Measurements from ENCODE around the gene CDH4.

The CDH4 gene

DNA sequence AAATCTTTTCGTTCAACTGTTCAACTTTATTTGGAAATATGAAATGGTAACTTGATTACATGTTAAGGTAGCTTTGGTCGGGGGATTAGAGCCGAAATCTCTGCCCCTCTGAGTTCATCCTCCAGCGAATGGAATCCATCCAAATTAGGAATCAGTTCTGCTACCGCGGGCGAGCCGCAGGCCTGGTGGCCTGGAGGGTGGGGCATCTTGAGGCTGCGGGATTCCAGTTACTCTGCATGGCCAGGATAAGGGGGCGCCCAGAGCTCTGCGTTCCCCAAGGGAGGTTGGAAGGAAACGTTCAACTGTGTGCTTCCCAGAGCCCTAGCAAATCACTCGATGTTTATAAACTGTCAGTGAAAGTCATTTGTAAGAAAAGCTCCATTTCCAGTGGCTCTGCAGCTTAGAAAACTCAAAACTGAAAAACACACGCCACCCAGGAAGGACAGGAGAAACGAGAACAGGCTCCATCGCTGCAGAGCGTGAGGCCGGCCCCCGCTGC is 551.4 kb downstream of the CDH4 start:
- DNase-seq, result no peak

DNA sequence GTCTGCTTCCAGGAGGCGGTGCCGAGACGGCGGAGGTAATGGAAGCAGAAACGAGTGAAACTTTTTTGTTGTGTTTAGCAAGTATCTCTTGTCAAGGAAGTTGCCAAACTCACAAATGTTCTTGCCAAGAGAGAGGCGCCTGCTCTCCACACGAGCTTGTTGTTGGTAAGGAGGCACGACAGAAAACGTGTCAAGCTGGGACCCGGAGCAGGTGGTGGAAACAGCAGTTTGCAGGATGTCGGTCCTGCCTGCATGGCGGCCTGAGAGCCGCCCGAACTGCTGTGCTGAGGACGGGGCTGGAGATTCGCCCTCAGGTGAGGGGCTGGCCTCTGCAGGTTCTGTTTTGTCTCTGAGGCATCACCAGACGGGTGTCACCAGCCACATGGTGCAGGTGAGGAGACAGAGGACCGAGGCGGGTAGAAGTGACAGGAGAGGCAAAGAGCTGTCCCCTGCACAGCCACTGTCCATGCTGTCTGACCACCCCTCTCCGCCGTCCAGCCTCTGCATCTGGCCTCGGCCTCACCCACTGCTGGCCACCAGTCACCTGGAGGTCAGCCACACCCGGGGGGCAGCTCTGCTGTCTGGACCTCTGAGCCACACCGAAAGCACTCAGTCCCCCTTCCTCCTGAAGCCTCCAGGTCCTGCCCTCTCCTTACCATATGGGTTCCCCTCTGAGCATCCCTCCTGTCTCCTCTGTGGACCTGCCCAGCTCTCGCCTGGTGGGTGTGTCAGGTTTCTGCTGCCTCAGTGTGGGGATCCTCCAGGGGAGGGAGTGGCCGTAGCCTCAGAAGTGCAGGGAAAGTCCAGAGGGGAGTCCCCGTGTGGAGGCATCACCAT is 552.1 kb downstream of the CDH4 start:
- no peak for DNase-seq

DNA sequence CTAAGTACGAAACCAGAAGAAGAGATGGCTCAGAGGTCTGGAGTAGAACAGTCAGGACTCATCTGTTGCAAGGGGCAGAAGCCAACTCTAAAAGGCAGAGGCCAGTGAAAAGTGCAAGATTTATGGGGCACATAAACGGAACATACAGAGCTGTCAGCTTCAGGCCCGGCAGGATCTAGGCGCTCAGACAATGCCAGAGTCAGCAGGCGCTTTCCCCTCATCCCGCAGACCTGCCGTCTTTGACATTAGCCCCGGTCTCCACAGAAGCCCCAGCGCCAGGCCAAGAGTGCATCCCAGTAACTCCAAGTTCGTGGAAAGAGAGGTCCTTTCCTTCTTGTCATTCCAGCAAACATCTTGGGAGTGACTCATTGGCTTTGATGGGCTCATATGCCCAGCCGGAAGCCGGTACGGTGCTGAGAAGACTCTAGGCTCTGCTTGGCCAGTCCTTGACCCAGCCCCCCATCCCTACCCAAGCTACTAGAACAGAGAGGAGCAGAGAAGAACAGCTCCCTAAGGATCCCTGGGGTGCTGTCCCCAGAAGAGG is 552.8 kb downstream of the CDH4 start:
- DNase-seq, result no peak

DNA sequence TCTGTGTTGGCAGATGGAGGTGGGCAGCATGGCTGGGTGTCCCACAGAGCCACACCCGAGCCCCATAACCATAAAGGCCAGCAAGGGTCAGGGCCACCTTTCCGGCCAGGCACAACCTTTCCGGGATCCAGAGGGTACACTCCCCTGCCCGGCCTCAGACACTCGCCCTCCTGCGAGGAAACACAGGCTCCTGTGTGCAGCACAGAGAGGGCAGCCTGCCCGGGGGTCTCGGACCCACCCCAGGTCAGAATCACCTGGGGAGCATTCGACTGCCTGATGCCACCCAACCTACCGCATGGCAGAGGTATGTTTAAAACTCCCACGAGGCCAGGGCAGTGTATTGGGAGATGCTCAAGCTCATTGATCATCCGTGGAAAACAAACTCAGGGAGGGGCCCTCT is 553.3 kb downstream of the CDH4 start:
- DNase-seq, result no peak

DNA sequence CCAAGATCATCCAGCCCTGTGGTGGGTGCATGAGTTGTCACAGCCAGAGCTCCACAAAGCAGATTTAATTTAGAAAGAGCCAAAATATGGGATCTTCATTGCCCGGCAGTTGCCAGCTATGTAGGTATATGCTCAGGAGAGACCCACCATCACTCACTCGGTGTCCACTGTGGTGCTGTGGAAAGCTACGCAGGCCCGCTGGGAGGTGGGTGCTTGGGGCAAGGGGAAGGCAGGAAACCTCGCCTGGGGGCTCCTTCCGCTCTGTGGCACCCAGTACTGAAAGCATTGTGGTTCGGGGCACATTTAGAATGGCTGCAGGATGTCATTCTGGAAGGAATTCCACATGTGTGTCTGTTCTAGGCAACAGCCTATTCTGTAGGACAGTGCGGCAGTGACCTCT is 553.7 kb downstream of the CDH4 start:
- DNase-seq, result no peak

DNA sequence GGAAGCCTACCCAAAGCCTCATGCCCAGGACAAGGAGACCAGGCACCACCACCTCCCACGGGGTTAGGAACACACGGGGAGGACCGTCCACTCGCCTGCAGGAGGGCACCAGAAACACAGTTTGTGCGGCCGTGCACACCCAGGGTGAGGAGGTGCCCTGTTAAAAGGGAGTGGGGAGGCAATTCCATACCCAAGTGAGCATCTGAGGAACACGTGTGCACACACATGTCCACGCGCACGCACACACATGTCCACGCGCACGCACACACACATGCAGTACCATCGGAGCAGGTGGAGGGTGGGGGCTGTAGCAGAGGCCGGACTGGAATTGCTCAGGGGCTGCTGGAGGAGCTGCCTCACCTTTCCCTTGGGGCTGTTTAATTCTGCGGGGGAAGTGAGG is 554.3 kb downstream of the CDH4 start:
- DNase-seq, result no peak

DNA sequence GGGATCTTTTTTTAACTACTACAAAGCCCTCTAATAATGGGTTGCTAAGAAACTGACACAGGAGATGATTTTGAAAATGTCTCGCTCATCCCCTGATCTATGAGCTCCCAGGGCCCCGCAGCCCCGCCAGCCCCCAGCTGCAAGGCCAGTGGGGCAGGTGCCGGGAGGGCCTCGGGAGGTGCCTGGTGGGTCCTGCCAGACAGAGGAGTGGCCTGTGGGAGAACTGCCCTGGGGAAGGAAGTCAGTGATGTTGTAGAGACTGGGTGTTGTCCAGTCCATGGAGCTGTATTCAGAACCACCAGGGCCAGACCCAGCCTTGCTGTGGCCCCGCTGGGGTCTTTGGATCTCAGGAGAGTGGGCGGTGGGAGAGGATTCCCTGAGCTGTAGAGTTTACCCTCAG is 554.9 kb downstream of the CDH4 start:
- no peak for DNase-seq

DNA sequence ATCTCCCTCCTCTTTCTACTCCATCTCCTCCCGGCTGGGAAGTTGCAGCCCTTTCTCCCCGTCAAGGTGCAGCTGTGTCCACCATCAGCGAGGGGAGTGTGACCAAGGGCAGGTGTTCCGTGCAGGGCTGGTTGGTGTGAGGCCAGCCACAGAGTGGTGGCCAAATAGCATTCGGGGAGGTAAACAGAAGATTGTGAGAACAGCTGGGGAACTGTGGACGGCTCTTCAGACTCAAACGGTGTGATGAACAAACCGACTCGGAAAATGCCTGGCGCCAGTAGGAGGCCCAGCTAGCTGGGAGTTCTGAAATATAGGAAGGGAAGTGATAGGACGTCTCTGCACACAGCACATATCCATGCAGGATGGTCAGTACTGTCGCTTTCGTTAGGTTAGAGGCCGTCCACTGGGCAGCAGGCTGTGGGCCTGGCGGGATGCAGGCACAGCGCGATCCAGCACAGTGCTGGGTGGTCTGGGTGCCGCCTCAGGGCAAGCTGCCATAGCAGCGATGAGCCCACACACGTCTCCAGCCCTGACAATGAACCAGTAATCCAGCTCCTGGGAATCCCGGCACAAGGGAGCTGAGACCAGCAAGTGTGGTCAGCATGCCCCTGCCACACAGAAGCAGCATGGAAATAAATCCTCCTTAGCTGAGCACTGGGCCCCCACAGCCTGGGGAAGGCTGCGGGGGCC is 555.6 kb downstream of the CDH4 start:
- DNase-seq, result no peak

DNA sequence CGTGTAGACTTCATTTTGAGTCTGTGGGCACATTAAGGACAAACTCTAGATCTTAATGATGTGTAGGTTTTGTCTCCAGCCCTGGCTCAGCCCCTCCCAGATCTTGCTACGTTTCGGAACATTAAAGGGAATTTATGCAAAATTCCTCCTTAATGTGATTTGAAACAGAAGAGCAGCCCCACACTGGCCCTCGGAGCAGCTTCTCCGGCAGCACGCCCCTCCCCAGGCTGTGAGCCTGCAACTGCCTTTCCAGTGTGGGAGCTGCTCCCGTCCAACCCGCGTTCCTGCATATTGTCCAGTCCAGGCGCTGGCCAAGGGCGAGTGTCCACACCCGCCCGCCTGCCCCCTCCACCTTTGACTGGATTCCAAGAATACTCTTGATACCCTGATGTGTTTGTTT is 556.4 kb downstream of the CDH4 start:
- no peak for DNase-seq

DNA sequence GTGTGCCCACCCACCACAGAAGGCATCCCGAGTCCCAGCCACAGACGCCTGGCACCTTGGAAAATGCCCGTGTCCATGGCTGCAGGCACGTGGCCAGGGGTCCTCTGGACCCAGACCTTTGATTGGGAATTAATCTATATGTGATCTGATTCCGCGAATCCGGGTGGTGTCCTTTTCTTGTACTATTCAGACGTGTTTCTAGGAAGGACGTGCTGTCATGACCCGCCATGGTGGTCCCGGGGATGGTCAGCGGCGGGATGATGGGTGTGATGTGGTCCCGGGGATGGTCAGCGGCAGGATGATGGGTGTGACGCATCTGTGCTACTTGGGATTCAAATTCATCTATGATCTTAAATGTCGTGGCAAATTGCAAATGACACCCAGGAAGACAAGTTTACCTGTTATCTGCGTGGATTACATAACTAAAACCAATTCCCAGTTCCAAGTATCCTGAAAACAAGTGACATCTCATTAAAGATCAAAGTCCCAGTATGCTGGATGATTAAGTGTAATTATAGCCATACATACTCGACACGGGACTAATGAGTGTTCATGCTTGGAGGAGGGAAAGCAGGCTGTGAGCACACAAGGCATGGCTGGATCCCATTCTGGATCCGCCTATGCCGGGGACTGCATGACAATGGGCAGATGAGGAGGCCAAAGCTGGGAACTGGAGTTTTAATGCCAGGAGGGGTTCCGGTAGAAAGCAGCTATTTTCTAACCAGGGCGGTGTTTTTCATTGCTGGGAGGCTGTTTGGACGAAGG is 557.1 kb downstream of the CDH4 start:
- DNase-seq, result no peak

DNA sequence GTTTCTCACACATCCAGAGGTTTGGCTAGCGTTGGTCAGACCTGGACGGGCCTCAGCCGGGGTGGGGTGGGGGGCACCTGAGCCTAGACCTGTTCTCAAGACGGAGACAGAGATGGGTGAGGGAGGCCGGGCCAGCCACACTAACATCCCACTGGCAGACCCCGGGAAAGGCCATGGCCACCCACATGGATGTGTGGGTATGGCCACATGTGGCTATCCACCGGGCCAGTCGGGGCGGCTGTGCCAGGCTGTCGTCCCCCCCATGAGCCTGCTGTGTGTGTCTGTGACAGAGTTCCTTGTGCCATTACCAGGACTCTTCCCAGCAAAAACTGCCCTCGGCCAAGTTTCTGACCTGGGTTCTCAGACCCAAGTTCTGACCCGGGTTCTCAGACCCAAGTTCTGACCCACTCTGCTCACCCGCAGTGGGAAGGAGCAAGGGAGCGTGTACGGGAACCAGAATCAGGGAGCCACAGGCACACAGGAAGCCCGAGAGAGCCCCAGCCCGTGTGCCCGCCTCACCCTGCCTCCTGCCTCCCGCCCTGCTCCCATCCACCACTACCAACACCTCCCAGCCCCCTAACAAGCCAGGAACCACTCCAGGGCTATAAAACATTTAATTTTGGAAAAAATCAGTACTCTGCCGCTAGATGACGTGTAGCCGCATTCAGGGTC is 558.1 kb downstream of the CDH4 start:
- no peak for DNase-seq

DNA sequence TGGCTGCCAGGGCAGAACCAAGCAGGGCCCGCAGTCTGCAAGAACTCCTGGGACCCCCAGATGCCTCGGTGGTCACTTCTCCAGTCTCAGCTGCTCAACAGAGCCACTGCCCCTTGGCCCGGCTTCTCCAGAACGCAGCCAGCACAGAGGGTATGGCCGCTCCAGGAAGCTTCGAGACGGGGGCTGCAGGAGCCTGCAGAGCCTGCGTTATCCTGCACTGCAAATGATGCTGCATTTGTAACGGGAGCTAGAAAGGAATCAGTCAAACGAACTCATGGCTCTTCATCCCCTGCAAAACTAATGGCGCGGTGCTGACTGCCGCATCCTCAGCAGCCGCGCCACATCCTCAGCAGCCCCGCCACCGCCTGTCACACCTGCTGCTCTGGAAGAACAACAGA is 558.7 kb downstream of the CDH4 start:
- DNase-seq, result no peak

DNA sequence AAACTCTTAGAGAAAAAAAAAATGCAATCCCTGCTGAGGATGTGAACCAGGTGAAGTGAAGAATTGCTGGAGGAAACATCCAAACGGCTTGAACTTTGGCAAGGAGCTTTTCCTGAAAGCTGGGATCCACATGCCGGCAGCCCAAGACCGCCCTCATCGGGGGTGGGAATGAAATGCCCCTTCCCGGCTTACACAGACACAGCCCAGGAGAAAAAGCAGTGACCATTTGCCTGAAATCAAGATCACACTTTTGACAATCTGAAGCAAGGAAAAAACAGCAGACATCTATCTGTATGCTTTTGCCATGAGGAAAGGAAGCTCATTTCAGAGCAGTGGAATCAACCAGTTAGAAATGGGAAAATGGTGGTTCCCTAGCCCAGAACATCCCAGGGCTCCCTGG is 559.1 kb downstream of the CDH4 start:
- DNase-seq, result no peak

DNA sequence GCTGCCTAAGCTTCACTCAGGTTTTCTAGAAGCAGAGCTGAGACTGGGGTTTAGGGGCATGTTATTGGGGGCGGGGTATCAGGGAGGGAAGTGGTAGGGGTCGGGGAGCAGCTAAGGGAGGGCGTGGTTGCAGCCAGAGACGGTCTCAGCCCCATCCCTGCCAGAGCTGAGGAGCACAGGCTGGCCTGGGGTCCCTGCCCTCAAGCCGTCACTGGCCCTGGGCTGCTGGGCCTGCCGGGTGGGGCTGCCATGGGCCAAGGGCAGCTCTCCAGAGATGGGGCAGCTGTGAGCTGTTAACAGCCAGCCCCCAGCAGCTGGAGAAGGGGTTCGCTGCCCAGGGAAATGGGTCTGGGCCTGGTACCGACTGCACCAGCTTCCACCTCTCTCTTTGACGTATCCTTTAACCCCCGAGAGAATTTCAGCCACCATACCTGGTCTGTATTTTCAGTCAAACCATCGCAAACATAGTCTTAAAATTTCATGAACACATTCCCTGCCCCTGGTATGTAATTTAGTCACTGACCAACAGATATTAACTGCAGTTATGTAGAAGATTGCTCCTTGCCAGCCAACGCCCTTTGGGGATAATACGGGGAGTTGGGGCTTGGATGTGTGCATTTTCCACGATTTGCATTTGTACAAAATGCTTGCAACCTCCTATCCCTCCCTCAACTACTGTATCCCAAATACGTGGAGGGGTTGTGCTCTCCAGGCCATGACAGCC is 560.2 kb downstream of the CDH4 start:
- DNase-seq, result no peak

DNA sequence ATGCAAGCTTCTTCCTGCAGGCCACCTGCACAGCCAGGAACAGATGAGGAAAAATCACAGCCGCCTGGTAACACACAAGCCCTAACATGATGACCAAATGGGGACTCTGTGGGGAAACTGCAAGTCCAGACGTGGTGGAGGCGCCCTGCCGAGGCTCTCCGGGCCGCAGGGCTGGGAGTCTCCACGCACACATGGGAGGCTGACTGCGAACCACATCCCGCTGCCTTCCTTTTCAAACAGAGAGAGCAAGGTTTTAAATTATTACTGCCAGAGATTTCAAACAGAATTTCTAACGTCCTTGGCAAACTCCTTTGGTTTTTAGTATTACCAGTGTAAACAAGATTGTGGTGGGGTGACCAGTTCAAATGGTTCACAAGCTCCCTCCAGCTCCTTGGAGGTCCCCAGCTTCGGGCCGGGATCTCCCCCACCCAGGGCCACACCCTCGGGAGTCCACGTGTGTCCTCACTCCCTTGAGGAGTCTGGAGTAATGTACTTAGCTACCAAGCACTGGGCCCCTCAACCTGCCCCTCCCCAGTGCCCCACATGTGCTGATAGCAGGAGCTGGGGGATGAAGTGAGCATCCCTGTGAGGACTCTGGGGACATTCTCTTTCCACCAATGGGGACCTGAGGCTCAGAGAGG is 560.9 kb downstream of the CDH4 start:
- no peak for DNase-seq

DNA sequence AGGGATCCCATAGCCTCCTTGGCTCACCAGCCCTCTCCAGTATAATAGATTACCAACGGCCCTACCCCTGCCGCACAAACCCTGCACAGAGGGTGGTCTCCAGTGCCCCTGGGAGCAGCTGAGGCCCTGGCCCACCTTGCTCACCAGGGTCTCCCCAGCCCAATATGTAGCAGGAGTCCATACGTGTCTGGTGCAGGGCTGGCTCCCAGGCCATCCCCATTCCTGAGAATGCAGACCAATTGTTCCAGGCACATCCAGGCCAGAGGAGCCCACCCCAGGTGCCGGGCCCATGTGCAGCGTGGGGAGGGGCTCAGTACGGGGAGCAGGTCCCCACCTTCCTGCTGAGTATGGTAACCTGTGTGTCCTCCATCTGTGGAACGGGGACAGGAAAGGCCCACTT is 561.7 kb downstream of the CDH4 start:
- no peak for DNase-seq

DNA sequence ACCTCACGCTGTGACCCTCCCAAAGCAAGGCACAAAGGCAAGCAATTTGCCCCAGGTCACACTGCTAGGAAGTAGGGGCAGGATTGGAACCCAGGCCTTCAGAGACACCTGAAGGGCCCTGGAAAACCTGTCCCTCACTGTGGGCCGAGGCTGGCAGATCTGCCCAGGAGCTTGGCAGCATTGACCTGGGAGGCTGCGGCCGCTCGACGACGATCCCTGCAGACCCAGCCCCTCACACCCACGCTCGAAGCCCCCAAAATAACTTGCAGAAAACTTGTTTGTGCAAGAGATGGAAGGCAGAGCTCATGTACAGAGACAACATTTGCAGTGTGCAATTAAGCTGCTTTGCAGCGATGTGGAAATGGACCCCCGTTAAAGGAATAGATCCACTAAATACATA is 562.2 kb downstream of the CDH4 start:
- DNase-seq, result no peak

DNA sequence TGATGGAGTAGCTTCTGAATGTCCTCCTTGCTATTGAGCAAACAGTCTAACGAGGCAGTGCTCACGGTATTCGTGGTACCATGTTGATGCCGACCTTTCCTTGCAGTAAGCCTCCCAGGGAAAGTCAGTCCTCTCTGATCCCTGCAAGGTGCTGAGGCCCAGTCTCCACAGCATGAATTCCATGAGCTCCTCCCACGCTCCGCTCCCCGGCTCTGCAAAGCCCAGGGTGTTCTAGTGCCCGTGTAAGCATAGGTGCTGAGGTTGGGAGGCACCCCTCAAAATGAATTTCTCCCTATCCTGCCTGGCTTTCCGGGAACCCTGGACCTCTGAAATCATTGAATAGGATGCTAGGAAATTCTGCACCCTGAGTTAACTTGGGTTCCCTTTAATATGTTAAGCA is 562.7 kb downstream of the CDH4 start:
- DNase-seq, result no peak

DNA sequence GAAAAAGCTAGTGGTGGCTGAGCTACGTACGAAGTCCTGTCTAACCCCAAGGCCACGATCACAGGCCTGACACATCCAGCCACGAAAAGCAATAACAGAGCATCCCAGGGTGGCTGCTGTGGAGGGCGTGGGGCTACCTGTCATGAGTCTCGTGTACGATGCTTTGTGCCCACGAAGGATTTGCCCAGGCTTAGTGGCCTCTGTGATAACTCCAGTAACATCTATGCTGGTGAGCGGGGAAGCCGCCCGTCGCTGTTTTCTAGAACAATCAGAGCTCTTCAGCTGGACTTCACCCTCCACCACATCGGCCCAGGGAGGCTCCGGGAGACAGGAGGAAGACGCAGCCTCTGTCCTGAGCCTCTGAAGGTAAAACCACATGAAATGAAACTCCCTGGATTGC is 563.1 kb downstream of the CDH4 start:
- no peak for DNase-seq

DNA sequence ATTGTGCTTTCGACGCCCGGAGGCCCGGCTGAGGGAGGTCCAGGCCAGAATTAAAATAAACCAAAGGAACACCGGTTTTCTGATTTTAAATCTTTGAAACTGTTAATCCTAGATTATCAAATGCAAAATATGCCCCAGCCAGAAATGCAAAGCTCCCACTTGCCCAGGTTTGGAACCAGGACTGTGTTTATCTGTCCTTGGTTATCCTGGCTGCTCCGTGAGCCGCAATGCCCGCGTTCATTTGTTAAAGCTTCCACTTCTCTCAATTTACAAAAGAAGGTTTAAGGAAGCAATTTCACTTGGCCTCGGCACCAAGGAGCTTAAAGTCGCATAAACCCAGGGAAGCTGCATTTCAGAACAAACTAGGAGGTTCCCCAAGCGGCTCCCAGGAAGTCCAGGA is 563.6 kb downstream of the CDH4 start:
- DNase-seq, result no peak

DNA sequence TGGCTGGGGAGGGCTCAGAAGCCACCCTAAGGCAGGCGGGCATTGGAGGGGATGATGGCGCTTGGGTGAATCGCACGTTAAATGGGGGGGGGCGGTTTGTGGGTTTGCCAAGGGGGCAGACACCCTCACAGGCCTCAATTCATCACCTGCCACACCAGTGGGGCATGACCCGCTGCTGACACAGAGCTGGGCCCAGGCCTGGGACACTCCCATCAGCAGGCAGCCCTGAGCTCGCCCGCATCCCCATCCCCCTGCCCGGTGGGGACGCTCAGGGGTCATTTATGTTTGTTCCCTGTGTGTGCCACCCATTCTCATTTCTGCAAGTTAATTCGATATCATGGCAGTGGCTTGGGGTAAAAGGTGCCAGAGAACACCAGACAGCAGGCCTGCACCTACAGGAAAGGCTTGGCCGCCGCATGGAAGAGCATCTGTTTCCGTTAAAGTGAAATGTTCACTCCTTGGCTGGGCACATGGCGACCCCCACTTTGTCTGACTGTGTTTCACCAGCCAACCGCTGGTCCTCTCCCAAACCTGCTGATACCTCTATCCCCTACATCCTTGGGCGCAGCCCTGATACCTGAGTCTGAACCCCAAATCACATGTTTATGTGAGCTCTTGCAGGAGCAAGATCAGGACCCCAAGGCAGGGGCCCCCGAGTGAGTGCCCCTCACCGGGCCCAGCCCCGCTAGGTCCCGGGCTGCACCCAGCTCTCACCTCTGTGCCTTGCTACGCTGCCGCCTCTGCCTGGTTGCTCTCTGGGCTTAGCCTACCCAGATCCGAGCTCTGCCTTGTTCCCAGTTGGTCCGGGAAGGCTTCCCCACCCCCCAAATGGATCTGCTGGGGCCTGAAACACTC is 564.8 kb downstream of the CDH4 start:
- DNase-seq, result no peak

Data from stimulated activated CD4-positive, alpha-beta T cell treated with anti-CD3 and anti-CD28 coated beads, Interleukin-4, amount 100 ng/mL, for 24 hours (primary cell).